ENCODE results near the gene HECTD2. TPM values are rescaled to one million over a fixed set of nuclear protein-coding genes. Genes with fewer than 3 reads are reported as not detected.
"Not testable (repeated sequence)": the region's sequence is repeated elsewhere in the genome, so short reads cannot be mapped to it uniquely, and the experiment has no call there.

The HECTD2 gene
- total and polyA plus RNA-seq, 7 donors = 1.7 to 15.0 (median 6.8) TPM

- no peaks in the 10 kb centered on the region for H3K27me3 ChIP-seq (ENCODE audit: insufficient read depth in 3 of 3, low read length in 2 of 3)
- TF ChIP-seq CTCF (IDR thresholded peaks at IDR 0.05) = no peak
- no peak overlapping the region for H3K4me3 ChIP-seq
- DNase-seq (no peak), ATAC-seq (peak; percentile 85 to 94 (median 89))
- peaks cover 18% of the 10 kb centered on the region for H3K4me1 ChIP-seq
- H3K9me3 ChIP-seq = no peaks in the 10 kb centered on the region
- peak overlapping the region; percentile 82 for H3K27ac ChIP-seq
- H3K36me3 ChIP-seq (ENCODE audit: insufficient read depth in 1 of 2, low read depth in 1 of 2) = no peaks in the 10 kb centered on the region
- intact Hi-C loops (cut with DNase I) = no loop called here
Measured at GRCh38 chr10:91367127-91367531, 43.0 kb upstream of the HECTD2 start.

GRCh38 chr10:91367558-91367957 is 42.6 kb upstream of the HECTD2 start:
- WGBS, 3 donors = 36 to 42% (median 42%) methylated on average over 2 of the region's 2 CpGs
- DNase-seq = no peak
- Histone ChIP-seq H3K4me3 (no peak overlapping the region), H3K9me3 (no peaks in the 10 kb centered on the region), H3K4me1 (peaks cover 18% of the 10 kb centered on the region), H3K36me3 (ENCODE audit: insufficient read depth in 1 of 2, low read depth in 1 of 2) (no peaks in the 10 kb centered on the region), H3K27me3 (ENCODE audit: insufficient read depth in 3 of 3, low read length in 2 of 3) (no peaks in the 10 kb centered on the region), H3K27ac (peak overlapping the region; percentile 82)
- TF ChIP-seq CTCF (IDR thresholded peaks at IDR 0.05) = no peak
- intact Hi-C loops (cut with DNase I) = no loop called here
- peak; percentile 80 to 90 (median 84) for ATAC-seq

GRCh38 chr10:91369978-91370589 is 40.1 kb upstream of the HECTD2 start:
- H3K4me1 ChIP-seq = peaks cover 18% of the 10 kb centered on the region
- not testable (repeated sequence) for H3K4me3 ChIP-seq; H3K27me3 ChIP-seq (ENCODE audit: insufficient read depth in 3 of 3, low read length in 2 of 3); H3K36me3 ChIP-seq (ENCODE audit: insufficient read depth in 1 of 2, low read depth in 1 of 2); DNase-seq
- H3K27ac ChIP-seq = peak overlapping the region; percentile 82
- TF ChIP-seq CTCF (IDR thresholded peaks at IDR 0.05) = peak; percentile 60
- intact Hi-C loops (cut with DNase I) = loop anchor here in 1 of 2 donors (1.0 kb wide), 1 partner anchor 72 kb away; no protein-coding TSS in a partner anchor
- peak; percentile 61 to 72 (median 65) for ATAC-seq
- peaks cover 20% of the 10 kb centered on the region for H3K9me3 ChIP-seq
- 85 to 94% (median 93%) methylated on average over 6 of the region's 6 CpGs for WGBS, 3 donors

GRCh38 chr10:91374052-91374451 is 36.1 kb upstream of the HECTD2 start:
- Histone ChIP-seq H3K27me3 (ENCODE audit: insufficient read depth in 3 of 3, low read length in 2 of 3) (no peaks in the 10 kb centered on the region), H3K4me3 (no peak overlapping the region), H3K36me3 (ENCODE audit: insufficient read depth in 1 of 2, low read depth in 1 of 2) (no peaks in the 10 kb centered on the region), H3K9me3 (peaks cover 23% of the 10 kb centered on the region), H3K4me1 (no peaks in the 10 kb centered on the region), H3K27ac (no peak overlapping the region)
- DNase-seq (no peak), ATAC-seq (no peak)
- intact Hi-C loops (cut with DNase I) = no loop called here
- TF ChIP-seq CTCF (IDR thresholded peaks at IDR 0.05) = no peak

GRCh38 chr10:91378061-91378460 is 32.1 kb upstream of the HECTD2 start:
- intact Hi-C loops (cut with DNase I) = loop anchor here in 1 of 2 donors (5.0 kb wide), 1 partner anchor 81 kb away; no protein-coding TSS in a partner anchor
- Histone ChIP-seq H3K9me3 (peaks cover 23% of the 10 kb centered on the region), H3K4me1 (no peaks in the 10 kb centered on the region), H3K27ac (no peak overlapping the region), H3K4me3 (no peak overlapping the region), H3K27me3 (ENCODE audit: insufficient read depth in 3 of 3, low read length in 2 of 3) (no peaks in the 10 kb centered on the region), H3K36me3 (ENCODE audit: insufficient read depth in 1 of 2, low read depth in 1 of 2) (no peaks in the 10 kb centered on the region)
- DNase-seq (no peak), ATAC-seq (no peak)
- TF ChIP-seq CTCF (IDR thresholded peaks at IDR 0.05) = no peak
